SK-N-SH treated with all-trans-retinoic acid at 6 μM for 48 hours (cell line): Measurements from ENCODE around the gene AKR1E2.

ENCODE experiments used
- ARNTL ChIP-seq: fragments of 450-650 bp; formaldehyde crosslinking; IDR thresholded peaks from 2 replicates; pipeline ENCODE4 v1.5.0; 2020; ENCODE audit warnings: low read depth, mild to moderate bottlenecking, moderate library complexity, borderline replicate concordance
- BACH2 ChIP-seq: fragments of 250-450 bp; sonication (Bioruptor Pico); IDR thresholded peaks from 2 replicates; pipeline ENCODE4 v1.9.0; 2021; ENCODE audit warnings: mild to moderate bottlenecking, borderline replicate concordance
- GLIS3 ChIP-seq: fragments of 250-450 bp; sonication (Bioruptor Pico); IDR thresholded peaks from 2 replicates; pipeline ENCODE4 v1.5.0; 2020; ENCODE audit warnings: mild to moderate bottlenecking, moderate library complexity
- PPARA ChIP-seq: fragments of 250-450 bp; sonication (Bioruptor Pico); IDR thresholded peaks from 2 replicates; pipeline ENCODE4 v1.5.0; 2020; ENCODE audit warnings: mild to moderate bottlenecking, borderline replicate concordance
- ZFP3 ChIP-seq: fragments of 250-450 bp; sonication (Bioruptor Pico); IDR thresholded peaks from 2 replicates; pipeline ENCODE4 v1.5.0; 2020; ENCODE audit warnings: mild to moderate bottlenecking, moderate library complexity
- TF ChIP-seq, protein P1 (sequence below): fragments of 250-450 bp; sonication (Bioruptor Pico); IDR thresholded peaks from 2 replicates; pipeline ENCODE4 v1.8.0; 2020; ENCODE audit warnings: mild to moderate bottlenecking, moderate library complexity, borderline replicate concordance
- TF ChIP-seq, protein P2 (sequence below): fragments of 250-450 bp; sonication (Bioruptor Pico); IDR thresholded peaks from 2 replicates; pipeline ENCODE4 v1.5.0; 2020; ENCODE audit warnings: mild to moderate bottlenecking, moderate library complexity

DNA sequence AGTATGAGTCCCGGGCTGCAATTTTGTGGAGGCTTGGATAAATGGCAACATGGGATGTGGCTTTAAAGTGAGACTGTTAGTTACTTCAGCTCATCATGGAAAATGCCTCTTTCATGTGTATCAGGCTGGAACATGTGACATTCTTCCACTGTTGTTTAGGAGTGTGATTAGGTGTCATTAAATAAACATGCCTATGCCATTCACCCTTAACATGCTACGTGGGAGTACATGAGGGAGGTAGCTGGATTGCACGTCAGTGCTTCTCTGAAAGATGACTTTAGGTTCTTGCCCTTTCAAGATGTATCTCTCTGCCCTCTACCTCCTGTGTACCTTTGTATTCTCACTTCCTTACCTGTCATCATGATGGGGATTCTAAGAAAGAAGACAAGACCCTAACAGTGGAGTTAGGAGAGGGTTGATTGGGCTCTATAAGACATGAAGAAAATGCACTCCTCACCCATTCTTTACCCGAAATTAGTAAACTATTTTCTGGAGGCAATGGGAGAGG, 8.9 kb downstream of the AKR1E2 start:
- TF ChIP-seq GLIS3 (CRISPR knock-in tag) (no peak), PPARA (CRISPR knock-in tag) (no peak), ZFP3 (CRISPR knock-in tag) (no peak), ARNTL (no peak), BACH2 (CRISPR knock-in tag) (no peak)
- TF ChIP-seq, protein P1, sequence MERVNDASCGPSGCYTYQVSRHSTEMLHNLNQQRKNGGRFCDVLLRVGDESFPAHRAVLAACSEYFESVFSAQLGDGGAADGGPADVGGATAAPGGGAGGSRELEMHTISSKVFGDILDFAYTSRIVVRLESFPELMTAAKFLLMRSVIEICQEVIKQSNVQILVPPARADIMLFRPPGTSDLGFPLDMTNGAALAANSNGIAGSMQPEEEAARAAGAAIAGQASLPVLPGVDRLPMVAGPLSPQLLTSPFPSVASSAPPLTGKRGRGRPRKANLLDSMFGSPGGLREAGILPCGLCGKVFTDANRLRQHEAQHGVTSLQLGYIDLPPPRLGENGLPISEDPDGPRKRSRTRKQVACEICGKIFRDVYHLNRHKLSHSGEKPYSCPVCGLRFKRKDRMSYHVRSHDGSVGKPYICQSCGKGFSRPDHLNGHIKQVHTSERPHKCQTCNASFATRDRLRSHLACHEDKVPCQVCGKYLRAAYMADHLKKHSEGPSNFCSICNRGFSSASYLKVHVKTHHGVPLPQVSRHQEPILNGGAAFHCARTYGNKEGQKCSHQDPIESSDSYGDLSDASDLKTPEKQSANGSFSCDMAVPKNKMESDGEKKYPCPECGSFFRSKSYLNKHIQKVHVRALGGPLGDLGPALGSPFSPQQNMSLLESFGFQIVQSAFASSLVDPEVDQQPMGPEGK (CRISPR knock-in tag): no peak
- TF ChIP-seq, protein P2, sequence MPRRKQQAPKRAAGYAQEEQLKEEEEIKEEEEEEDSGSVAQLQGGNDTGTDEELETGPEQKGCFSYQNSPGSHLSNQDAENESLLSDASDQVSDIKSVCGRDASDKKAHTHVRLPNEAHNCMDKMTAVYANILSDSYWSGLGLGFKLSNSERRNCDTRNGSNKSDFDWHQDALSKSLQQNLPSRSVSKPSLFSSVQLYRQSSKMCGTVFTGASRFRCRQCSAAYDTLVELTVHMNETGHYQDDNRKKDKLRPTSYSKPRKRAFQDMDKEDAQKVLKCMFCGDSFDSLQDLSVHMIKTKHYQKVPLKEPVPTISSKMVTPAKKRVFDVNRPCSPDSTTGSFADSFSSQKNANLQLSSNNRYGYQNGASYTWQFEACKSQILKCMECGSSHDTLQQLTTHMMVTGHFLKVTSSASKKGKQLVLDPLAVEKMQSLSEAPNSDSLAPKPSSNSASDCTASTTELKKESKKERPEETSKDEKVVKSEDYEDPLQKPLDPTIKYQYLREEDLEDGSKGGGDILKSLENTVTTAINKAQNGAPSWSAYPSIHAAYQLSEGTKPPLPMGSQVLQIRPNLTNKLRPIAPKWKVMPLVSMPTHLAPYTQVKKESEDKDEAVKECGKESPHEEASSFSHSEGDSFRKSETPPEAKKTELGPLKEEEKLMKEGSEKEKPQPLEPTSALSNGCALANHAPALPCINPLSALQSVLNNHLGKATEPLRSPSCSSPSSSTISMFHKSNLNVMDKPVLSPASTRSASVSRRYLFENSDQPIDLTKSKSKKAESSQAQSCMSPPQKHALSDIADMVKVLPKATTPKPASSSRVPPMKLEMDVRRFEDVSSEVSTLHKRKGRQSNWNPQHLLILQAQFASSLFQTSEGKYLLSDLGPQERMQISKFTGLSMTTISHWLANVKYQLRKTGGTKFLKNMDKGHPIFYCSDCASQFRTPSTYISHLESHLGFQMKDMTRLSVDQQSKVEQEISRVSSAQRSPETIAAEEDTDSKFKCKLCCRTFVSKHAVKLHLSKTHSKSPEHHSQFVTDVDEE (CRISPR knock-in tag): no peak
